H1 (cell line): Measurements from ENCODE around the gene ZBTB9. TPM values are rescaled to one million over a fixed set of nuclear protein-coding genes. Genes with fewer than 3 reads are reported as not detected.
A peak's percentile ranks its signal among the peaks of the same experiment; 100 is the strongest.

ENCODE experiments used
- CTCF ChIA-PET: fragments of 300-600 bp; sonication (Branson Sonifier 250); formaldehyde crosslinking; loops from one replicate; lab custom pipeline; 2021; ENCODE audit not compliant: partially characterized antibody; lab: Charles Lee
- POLR2A ChIA-PET: fragments of 300-600 bp; sonication (Branson Sonifier 250); formaldehyde crosslinking; loops from one replicate; lab custom pipeline; 2021; ENCODE audit warnings: inconsistent platforms; ENCODE audit not compliant: partially characterized antibody; lab: Charles Lee
- DNase-seq, 2 experiments: peaks; one replicate each; pipeline versions ENCODE4 v3.0.0 to v3.0.0-alpha.2; 2010 to 2022; ENCODE audit warnings: low spot score in 2 of 2, low read depth in 1 of 2, mixed read lengths in 1 of 2
- FAIRE-seq: peaks from 2 replicates; lab custom pipeline; 2011; peaks lifted over from hg19 to GRCh38; lab: Jason Lieb, UNC
- H2AFZ ChIP-seq: 2 replicates; pipeline ENCODE4 v1.8.1; 2012; ENCODE audit warnings: low read length, inconsistent platforms
- H2AK5ac ChIP-seq: 2 replicates; pipeline ENCODE4 v1.6.1; 2013; ENCODE audit warnings: low read depth, low read length
- H2BK120ac ChIP-seq: replicated peaks from 2 replicates; pipeline ENCODE3; 2013; ENCODE audit warnings: low read depth, low read length, inconsistent platforms
- H2BK12ac ChIP-seq: 2 replicates; pipeline ENCODE4 v1.6.1; 2013; ENCODE audit warnings: low read depth, low read length
- H2BK15ac ChIP-seq: 2 replicates; pipeline ENCODE4 v1.6.1; 2013; ENCODE audit warnings: low read length
- H2BK20ac ChIP-seq: 2 replicates; pipeline ENCODE4 v1.6.1; 2013; ENCODE audit warnings: low read length
- H2BK5ac ChIP-seq: 2 replicates; pipeline ENCODE4 v1.6.1; 2013; ENCODE audit warnings: low read depth, low read length
- H3K14ac ChIP-seq: 2 replicates; pipeline ENCODE4 v1.6.1; 2013; ENCODE audit warnings: inconsistent platforms; ENCODE audit not compliant: insufficient read length
- H3K18ac ChIP-seq: 2 replicates; pipeline ENCODE4 v1.6.1; 2013; ENCODE audit warnings: low read length; ENCODE audit errors: extremely low read depth
- H3K23ac ChIP-seq: 2 replicates; pipeline ENCODE4 v1.6.1; 2013; ENCODE audit warnings: inconsistent platforms; ENCODE audit not compliant: insufficient read length
- H3K23me2 ChIP-seq: 2 replicates; pipeline ENCODE4 v1.6.1; 2013; ENCODE audit warnings: low read depth, low read length
- H3K27ac ChIP-seq: 2 replicates; pipeline ENCODE4 v1.6.1; 2011; ENCODE audit warnings: low read depth, low read length, inconsistent platforms
- H3K27me3 ChIP-seq, 4 experiments: replicated peaks in 1 of 4; 1 replicate in 1 of 4; 2 replicates in 3 of 4; pipeline versions ENCODE4 v1.6.1 to v1.8.1; 2011 to 2013; ENCODE audit warnings: low read length in 3 of 4, mild to moderate bottlenecking in 3 of 4, inconsistent platforms in 2 of 4, mixed read lengths in 2 of 4, moderate library complexity in 1 of 4; ENCODE audit not compliant: control insufficient read depth in 3 of 4, insufficient read depth in 3 of 4; ENCODE audit errors: extremely low read depth in 1 of 4
- H3K36me3 ChIP-seq, 4 experiments: 2 replicates each; pipeline versions ENCODE4 v1.6.1 to v1.8.1; 2011 to 2013; ENCODE audit warnings: mild to moderate bottlenecking in 4 of 4, low read length in 3 of 4, moderate library complexity in 2 of 4, control low read depth in 1 of 4, inconsistent platforms in 1 of 4; ENCODE audit not compliant: insufficient read depth in 4 of 4, control insufficient read depth in 2 of 4
- H3K4ac ChIP-seq: replicated peaks from 2 replicates; pipeline ENCODE3; 2013; ENCODE audit warnings: low read length, low read depth, mixed read lengths, inconsistent platforms; ENCODE audit not compliant: insufficient read length
- H3K4me1 ChIP-seq, 4 experiments: replicated peaks in 1 of 4; 1 replicate in 1 of 4; 2 replicates in 3 of 4; pipeline versions ENCODE4 v1.6.1 to v1.8.1; 2011 to 2013; ENCODE audit warnings: low read length in 3 of 4, inconsistent platforms in 2 of 4, mixed read lengths in 1 of 4; ENCODE audit not compliant: insufficient read depth in 4 of 4, control insufficient read depth in 3 of 4
- H3K4me2 ChIP-seq, 2 experiments: 2 replicates each; pipeline versions ENCODE4 v1.6.1 to v1.8.1; 2011 to 2013; ENCODE audit warnings: low read depth in 2 of 2, low read length in 2 of 2, control low read depth in 1 of 2, inconsistent platforms in 1 of 2, mild to moderate bottlenecking in 1 of 2; ENCODE audit not compliant: insufficient read depth in 1 of 2
- H3K4me3 ChIP-seq, 4 experiments: fragments of 200-600, 300-600 bp in 1 of 4; sonication (generic), shearing (Covaris generic), sonication (Bioruptor Twin) in 1 of 4; 2 replicates each; pipeline versions ENCODE4 v1.5.1 to v1.8.1; 2011 to 2016; ENCODE audit warnings: low read length in 4 of 4, low read depth in 3 of 4, control low read depth in 2 of 4, inconsistent platforms in 2 of 4, mild to moderate bottlenecking in 2 of 4, mixed read lengths in 1 of 4, moderate library complexity in 1 of 4; ENCODE audit not compliant: insufficient read depth in 2 of 4; ENCODE audit errors: extremely low read depth in 1 of 4
- H3K56ac ChIP-seq: replicated peaks from 2 replicates; pipeline ENCODE3; 2013; ENCODE audit warnings: low read depth, mild to moderate bottlenecking, mixed read lengths, low read length, inconsistent platforms; ENCODE audit not compliant: insufficient read length
- H3K79me1 ChIP-seq: 2 replicates; pipeline ENCODE4 v1.6.1; 2013; ENCODE audit warnings: low read depth, low read length, control low read depth
- H3K79me2 ChIP-seq, 2 experiments: 2 replicates each; pipeline versions ENCODE4 v1.6.1 to v1.8.1; 2012 to 2013; ENCODE audit warnings: low read length in 2 of 2, mild to moderate bottlenecking in 2 of 2, inconsistent platforms in 1 of 2; ENCODE audit not compliant: insufficient read depth in 2 of 2, control insufficient read depth in 1 of 2
- H3K9ac ChIP-seq, 4 experiments: replicated peaks in 1 of 4; 1 replicate in 1 of 4; 2 replicates in 3 of 4; pipeline versions ENCODE4 v1.6.1 to v1.8.1; 2011 to 2013; ENCODE audit warnings: low read depth in 3 of 4, low read length in 3 of 4, control low read depth in 2 of 4, mild to moderate bottlenecking in 2 of 4, moderate library complexity in 2 of 4, inconsistent platforms in 1 of 4; ENCODE audit errors: extremely low read depth in 1 of 4
- H3K9me3 ChIP-seq, 2 experiments: 2 replicates each; pipeline versions ENCODE4 v1.6.1 to v1.8.1; 2012 to 2013; ENCODE audit warnings: mild to moderate bottlenecking in 2 of 2, moderate library complexity in 2 of 2, control low read depth in 1 of 2, inconsistent platforms in 1 of 2, low read depth in 1 of 2, low read length in 1 of 2, mixed read lengths in 1 of 2; ENCODE audit not compliant: insufficient read depth in 2 of 2
- H4K20me1 ChIP-seq, 2 experiments: replicated peaks in 1 of 2; 2 replicates each; pipeline versions ENCODE3 to v1.8.1; 2011 to 2013; ENCODE audit warnings: inconsistent platforms in 2 of 2, low read length in 2 of 2, mild to moderate bottlenecking in 1 of 2; ENCODE audit not compliant: insufficient read depth in 2 of 2, control insufficient read depth in 1 of 2
- H4K5ac ChIP-seq: 2 replicates; pipeline ENCODE4 v1.6.1; 2013; ENCODE audit warnings: low read length, low read depth, mixed read lengths, inconsistent platforms; ENCODE audit not compliant: insufficient read length
- H4K8ac ChIP-seq: 2 replicates; pipeline ENCODE4 v1.8.0; 2013; ENCODE audit warnings: mild to moderate bottlenecking, moderate library complexity, low read length, inconsistent platforms; ENCODE audit not compliant: insufficient read depth; ENCODE audit errors: extremely low read depth
- H4K91ac ChIP-seq: replicated peaks from 2 replicates; pipeline ENCODE3; 2013; ENCODE audit warnings: low read length, mixed read lengths, inconsistent platforms; ENCODE audit not compliant: insufficient read length
- BACH1 ChIP-seq: IDR thresholded peaks from 2 replicates; pipeline ENCODE4 v1.6.1; 2012; ENCODE audit warnings: low read length, improper control_type of control experiment
- KDM5A ChIP-seq: fragments of 200-600 bp; IDR thresholded peaks from 2 replicates; pipeline ENCODE4 v1.7.1; 2012; ENCODE audit warnings: mild to moderate bottlenecking, low read length, inconsistent platforms, mixed read lengths
- MAX ChIP-seq: IDR thresholded peaks from 2 replicates; pipeline ENCODE4 v1.6.1; 2012; ENCODE audit warnings: inconsistent platforms
- SIN3A ChIP-seq, 2 experiments: IDR thresholded peaks in 1 of 2; conservative IDR thresholded peaks in 1 of 2; 2 replicates each; pipeline ENCODE4 v1.6.1; 2011 to 2012; ENCODE audit warnings: low read length in 2 of 2, improper control_type of control experiment in 1 of 2, low read depth in 1 of 2, mild to moderate bottlenecking in 1 of 2
- SP1 ChIP-seq: IDR thresholded peaks from 2 replicates; pipeline ENCODE4 v1.6.1; 2011; ENCODE audit warnings: low read depth, low read length
- WGBS, 2 experiments: shearing (Covaris generic) in 1 of 2; methylation state at CpG; one replicate each; pipeline versions ENCODE4 v1.1.6 to v1.1.7; 2013 to 2015; ENCODE audit warnings: low lambda C conversion rate in 2 of 2, mixed read lengths in 2 of 2, inconsistent platforms in 1 of 2, low coverage in 1 of 2, missing lambda C conversion rate in 1 of 2; ENCODE audit not compliant: insufficient replicate concordance in 2 of 2, insufficient coverage in 1 of 2, insufficient read length in 1 of 2; ENCODE audit errors: extremely low coverage in 1 of 2, missing lambda C conversion rate in 1 of 2; 5-methylcytosine and 5-hydroxymethylcytosine counted together
- polyA plus RNA-seq, 7 experiments: library from polyadenylated mRNA; depleted of rRNA in 3 of 7; stranded (reverse) in 5 of 7; unstranded in 2 of 7; fragments of >200 nt in 5 of 7; fragments of 200-250 nt in 2 of 7; gene quantifications; 1 replicate in 5 of 7; 2 replicates in 1 of 7; 4 replicates in 1 of 7; pipeline versions ENCODE4 v1.2.1 to v1.2.3, GENCODE V29; 2011 to 2013; ENCODE audit warnings: missing spikeins in 2 of 7, mixed read lengths in 2 of 7
- total RNA-seq: library from RNA; stranded (reverse); fragmentation: NEBNext Ultra II Directional; extraction: Animal tissue kit (Norgen Biotek cat#: 25700); gene quantifications from 2 replicates; pipeline ENCODE4 v1.2.1, GENCODE V29; 2021

Gene ZBTB9
- total and polyA plus RNA-seq, 2 of the 8 experiments (the other 6 are each of a cell fraction or from before 2014, with no cell fraction given), result 16.9 to 20.2 TPM

- Histone ChIP-seq H2BK20ac (no peak overlapping the region), H3K79me1 (peaks cover 5% of the 10 kb centered on the region; the same call in 1 of the 2 replicates), H3K9ac (peak overlapping the region in 3 of 4 experiments; percentile 9 to 79 (median 37); a peak in 4 of 7 replicates), H3K36me3 (peaks cover under 1 to 19% (median 13%) of the 10 kb centered on the region in 4 experiments; a peak in 6 of 8 replicates), H4K91ac (peak overlapping the region; percentile 82), H2AK5ac (0 out of 2 replicates have a peak overlapping the region, but pooled peaks have one; percentile 29), H4K8ac (no peak overlapping the region), H3K4me2 (peak overlapping the region; percentile 67 to 89), H2BK5ac (no peak overlapping the region; the same call in 1 of the 2 replicates), H3K9me3 (no peaks in the 10 kb centered on the region), H3K79me2 (peaks cover 19 to 58% of the 10 kb centered on the region in 2 experiments), H3K27me3 (no peaks in the 10 kb centered on the region), H4K20me1 (peaks cover under 1 to 8% of the 10 kb centered on the region in 2 experiments), H2BK120ac (no peak overlapping the region), H2BK15ac (no peak overlapping the region), H3K4ac (peak overlapping the region; percentile 27), H3K23ac (no peak overlapping the region), H2BK12ac (no peak overlapping the region), H4K5ac (no peak overlapping the region), H3K4me1 (peaks cover 8 to 36% (median 15%) of the 10 kb centered on the region in 4 experiments), H3K56ac (peak overlapping the region; percentile 44), H3K18ac (peak overlapping the region; percentile 60; the same call in 1 of the 2 replicates), H2AFZ (no peak overlapping the region), H3K27ac (peak overlapping the region; percentile 54; the same call in 1 of the 2 replicates), H3K4me3 (peak overlapping the region; percentile 46 to 99 (median 60)), H3K23me2 (peaks cover 30% of the 10 kb centered on the region), H3K14ac (no peak overlapping the region)
- no peak for FAIRE-seq
- no peak for DNase-seq
- WGBS, 2 experiments, result 84% methylated on average over 3 of the region's 6 CpGs; no CpG with 5 or more reads in 1 of the 2 experiments
- ChIA-PET CTCF (interaction anchor here (0.6 kb wide), 1 partner anchor 12 kb away, joined by 3 read pairs; no protein-coding TSS in a partner anchor), POLR2A (interaction anchor here (0.6 to 4.4 kb wide), 6 partner anchors 11 to 173 kb away, joined by 3 to 82 read pairs (median 3); no protein-coding TSS in a partner anchor)
- TF ChIP-seq BACH1 (no peak), MAX (peak; percentile 30; the same call in 1 of the 2 replicates), SIN3A (conservative IDR thresholded peaks at IDR 0.05 in 1 of 2, IDR thresholded peaks at IDR 0.05 in 1 of 2; ENCODE audit: low read depth in 1 of 2, low read length in 2 of 2) (0 out of 4 replicates have a peak, but pooled peaks of 1 of the 2 experiments have one; percentile 31), SP1 (0 out of 2 replicates have a peak, but pooled peaks have one; percentile 41), KDM5A (peak; percentile 77; the same call in 1 of the 2 replicates)
Observed at GRCh38 chr6:33420491-33421343, 33.7 kb upstream of the ZBTB9 start.
